Colon (tissue), 2 donors: ENCODE data around the gene MTFR1L.

Experiments used
- FAIRE-seq: peaks from 2 replicates; lab custom pipeline; 2012; peaks lifted over from hg19 to GRCh38; lab: Jason Lieb, UNC
- donor health status: control.
- donor health status: control.

Gene MTFR1L

GRCh38 chr1:25861316-25862286 is 41.8 kb downstream of the MTFR1L start:
- no peak for FAIRE-seq

- FAIRE-seq: no peak
Measured at GRCh38 chr1:25862785-25863485, 43.2 kb downstream of the MTFR1L start.

- no peak for FAIRE-seq
Measured at GRCh38 chr1:25863486-25864262, 43.9 kb downstream of the MTFR1L start.

GRCh38 chr1:25864434-25864833 is 44.7 kb downstream of the MTFR1L start:
- FAIRE-seq: no peak

GRCh38 chr1:25866288-25866687 is 46.5 kb downstream of the MTFR1L start:
- no peak for FAIRE-seq

GRCh38 chr1:25867210-25867991 is 47.6 kb downstream of the MTFR1L start:
- FAIRE-seq: no peak

GRCh38 chr1:25869909-25870606 is 50.3 kb downstream of the MTFR1L start:
- FAIRE-seq: no peak

- FAIRE-seq: no peak
Measured at GRCh38 chr1:25870614-25871013, 50.9 kb downstream of the MTFR1L start.

GRCh38 chr1:25871086-25871703 is 51.4 kb downstream of the MTFR1L start:
- FAIRE-seq: no peak

- FAIRE-seq: no peak
Measured at GRCh38 chr1:25871704-25872494, 52.1 kb downstream of the MTFR1L start.

GRCh38 chr1:25872713-25873112 is 53.0 kb downstream of the MTFR1L start:
- no peak for FAIRE-seq

- no peak for FAIRE-seq
Measured at GRCh38 chr1:25873120-25873519, 53.4 kb downstream of the MTFR1L start.

GRCh38 chr1:25874209-25874608 is 54.5 kb downstream of the MTFR1L start:
- no peak for FAIRE-seq

- FAIRE-seq: no peak
Measured at GRCh38 chr1:25874635-25875153, 54.9 kb downstream of the MTFR1L start.

GRCh38 chr1:25875154-25875855 is 55.6 kb downstream of the MTFR1L start, which contains the start of gene PAQR7:
TSS of gene PAQR7 (minus strand) at chr1:25875708. CDS start at chr1:25863839, 11,869 bp downstream.
- no peak for FAIRE-seq

GRCh38 chr1:25875856-25876692 is 56.3 kb downstream of the MTFR1L start:
- no peak for FAIRE-seq

- FAIRE-seq: no peak
Measured at GRCh38 chr1:25876693-25877077, 56.9 kb downstream of the MTFR1L start.

GRCh38 chr1:25877155-25877554 is 57.4 kb downstream of the MTFR1L start:
- FAIRE-seq: no peak
